ENCODE measurements around the gene B3GALT4.
"Not testable (repeated sequence)": the region's sequence is repeated elsewhere in the genome, so short reads cannot be mapped to it uniquely, and the experiment has no call there.

The B3GALT4 gene

DNA sequence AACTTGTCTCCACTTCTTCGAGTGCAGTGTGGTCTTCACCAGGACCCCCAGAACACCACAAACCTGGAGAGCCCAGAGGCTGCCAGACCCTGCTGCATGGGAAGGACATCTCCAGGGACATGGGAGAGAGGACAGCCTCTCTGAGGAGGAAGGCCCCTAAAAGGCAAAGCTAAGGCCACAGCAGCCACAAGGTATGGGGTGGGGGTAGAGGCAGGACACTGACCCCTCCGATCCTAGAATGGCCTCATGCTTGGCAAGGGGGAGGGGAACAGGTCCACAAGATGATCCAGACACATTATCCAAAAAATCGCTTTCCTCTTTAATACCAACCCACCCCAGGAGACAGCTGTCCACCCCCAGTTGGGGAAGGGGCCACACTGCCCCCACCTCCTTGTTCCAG lies 1.9 kb downstream of the B3GALT4 start:
- no peak overlapping the region for H3K27ac Mint-ChIP-seq
- no peaks in the 10 kb centered on the region for H3K9me3 Mint-ChIP-seq
- H3K4me1 Mint-ChIP-seq = peaks cover 77% of the 10 kb centered on the region
- H3K27me3 Mint-ChIP-seq = no peaks in the 10 kb centered on the region
- H3K4me3 Mint-ChIP-seq = no peak overlapping the region
- DNase-seq (no peak), ATAC-seq (no peak)

GRCh38 chr6:33279257-33279695 lies 2.4 kb downstream of the B3GALT4 start:
- Mint-ChIP-seq H3K4me1 (peaks cover 72% of the 10 kb centered on the region), H3K27me3 (no peaks in the 10 kb centered on the region), H3K9me3 (no peaks in the 10 kb centered on the region), H3K4me3 (no peak overlapping the region), H3K27ac (no peak overlapping the region)
- ATAC-seq (no peak), DNase-seq (no peak)

GRCh38 chr6:33279971-33280511 lies 3.1 kb downstream of the B3GALT4 start:
- ATAC-seq (no peak), DNase-seq (no peak)
- H3K27ac Mint-ChIP-seq = peak overlapping the region in 1 of 2 donors; percentile 9
- H3K4me1 Mint-ChIP-seq = peaks cover 64% of the 10 kb centered on the region
- H3K4me3 Mint-ChIP-seq = no peak overlapping the region
- H3K9me3 Mint-ChIP-seq = no peaks in the 10 kb centered on the region
- H3K27me3 Mint-ChIP-seq = no peaks in the 10 kb centered on the region

DNA sequence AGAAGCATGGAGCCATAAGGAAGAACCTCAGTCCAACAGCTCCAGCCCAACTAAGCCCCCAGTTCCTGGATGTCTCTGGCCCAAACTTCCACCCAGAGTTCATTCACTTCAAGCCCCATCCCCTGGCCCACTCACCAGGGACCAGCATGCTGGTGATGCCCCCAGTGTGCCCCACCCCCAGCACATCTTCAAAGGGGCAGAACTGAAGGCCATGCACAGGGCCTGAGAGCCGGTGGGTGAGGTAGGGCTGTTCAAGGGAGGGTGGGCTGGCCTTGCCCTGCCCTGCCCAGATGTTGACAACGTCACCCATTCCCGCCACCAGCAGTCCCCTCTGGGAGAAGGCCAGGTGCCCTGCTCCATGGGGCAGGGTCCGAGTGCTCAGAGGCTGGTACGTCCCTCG lies 3.6 kb downstream of the B3GALT4 start:
- no peaks in the 10 kb centered on the region for H3K9me3 Mint-ChIP-seq
- DNase-seq = no peak
- no peak for ATAC-seq
- H3K27me3 Mint-ChIP-seq = no peaks in the 10 kb centered on the region
- H3K27ac Mint-ChIP-seq = peak overlapping the region in 1 of 2 donors; percentile 51
- peaks cover 59% of the 10 kb centered on the region for H3K4me1 Mint-ChIP-seq
- no peak overlapping the region for H3K4me3 Mint-ChIP-seq

DNA sequence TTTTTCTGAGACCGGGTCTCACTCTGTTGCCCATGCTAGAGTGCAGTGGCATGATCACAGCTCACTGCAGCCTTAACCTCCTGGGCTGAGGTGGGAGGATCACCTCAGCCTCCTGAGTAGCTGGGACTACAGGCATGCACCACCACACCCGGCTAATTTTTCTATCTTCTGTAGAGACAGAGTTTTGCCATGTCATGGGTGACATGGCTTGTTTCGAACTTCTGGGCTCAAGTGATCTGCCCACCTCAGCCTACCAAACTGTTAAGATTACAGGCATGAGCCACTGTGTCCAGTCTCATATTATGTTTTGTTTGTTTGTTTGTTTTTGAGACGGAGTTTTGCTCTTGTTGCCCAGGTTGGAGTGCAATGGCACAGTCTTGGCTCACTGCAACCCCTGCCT lies 8.3 kb downstream of the B3GALT4 start:
- not testable (repeated sequence) for H3K9me3 Mint-ChIP-seq, H3K27me3 Mint-ChIP-seq, DNase-seq, H3K4me3 Mint-ChIP-seq, H3K27ac Mint-ChIP-seq, ATAC-seq
- peaks cover 51% of the 10 kb centered on the region for H3K4me1 Mint-ChIP-seq

DNA sequence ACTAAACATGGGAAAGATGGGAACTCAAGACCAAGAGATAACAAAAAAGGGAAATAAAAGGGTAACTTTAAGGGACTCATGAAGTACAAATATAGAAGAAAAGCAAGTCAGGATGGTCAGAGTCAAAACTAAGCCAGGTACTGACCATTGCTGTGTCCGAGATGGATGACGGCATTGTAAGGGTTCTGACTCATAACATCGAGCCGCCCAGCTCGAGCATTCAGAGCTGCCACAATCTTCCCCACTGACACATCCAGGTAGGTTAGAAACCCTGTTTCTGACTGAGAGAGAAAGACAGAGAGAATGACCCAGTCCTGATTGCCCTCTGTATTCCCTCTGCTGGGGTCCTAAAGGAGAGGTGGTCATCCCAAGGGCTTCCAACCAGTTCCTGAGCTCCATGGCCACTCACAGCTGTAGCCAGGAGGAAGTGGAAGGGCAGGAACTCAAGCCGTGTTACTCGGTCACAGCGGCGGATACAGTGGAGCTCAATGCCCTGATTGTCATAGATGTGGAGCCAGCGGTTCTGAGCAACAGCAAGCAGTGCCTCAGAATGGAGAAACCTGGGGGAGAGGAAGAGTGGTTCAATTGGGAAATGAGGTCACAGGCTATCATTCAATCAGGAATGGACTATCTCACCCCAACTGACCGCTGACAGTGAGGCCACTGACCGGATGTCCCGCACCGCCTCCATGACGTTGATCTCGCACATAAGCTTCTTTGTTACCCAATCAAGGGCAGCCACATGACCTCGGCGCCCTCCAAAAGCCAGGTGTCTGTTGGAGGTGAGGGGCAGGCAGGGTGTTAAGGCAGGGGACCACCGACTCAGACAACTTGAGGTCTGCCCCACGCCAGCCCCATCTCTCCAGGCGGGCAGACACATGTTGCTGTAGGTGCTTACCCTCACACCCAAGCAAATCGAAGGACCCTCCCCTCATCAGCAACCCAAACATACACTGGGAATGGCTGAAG lies 10.3 kb downstream of the B3GALT4 start:
- Mint-ChIP-seq H3K27ac (peak overlapping the region in 1 of 2 donors; percentile 29), H3K27me3 (no peaks in the 10 kb centered on the region), H3K4me1 (peaks cover 56% of the 10 kb centered on the region), H3K9me3 (no peaks in the 10 kb centered on the region), H3K4me3 (peak overlapping the region; percentile 100)
- ATAC-seq (no peak), DNase-seq (no peak)

DNA sequence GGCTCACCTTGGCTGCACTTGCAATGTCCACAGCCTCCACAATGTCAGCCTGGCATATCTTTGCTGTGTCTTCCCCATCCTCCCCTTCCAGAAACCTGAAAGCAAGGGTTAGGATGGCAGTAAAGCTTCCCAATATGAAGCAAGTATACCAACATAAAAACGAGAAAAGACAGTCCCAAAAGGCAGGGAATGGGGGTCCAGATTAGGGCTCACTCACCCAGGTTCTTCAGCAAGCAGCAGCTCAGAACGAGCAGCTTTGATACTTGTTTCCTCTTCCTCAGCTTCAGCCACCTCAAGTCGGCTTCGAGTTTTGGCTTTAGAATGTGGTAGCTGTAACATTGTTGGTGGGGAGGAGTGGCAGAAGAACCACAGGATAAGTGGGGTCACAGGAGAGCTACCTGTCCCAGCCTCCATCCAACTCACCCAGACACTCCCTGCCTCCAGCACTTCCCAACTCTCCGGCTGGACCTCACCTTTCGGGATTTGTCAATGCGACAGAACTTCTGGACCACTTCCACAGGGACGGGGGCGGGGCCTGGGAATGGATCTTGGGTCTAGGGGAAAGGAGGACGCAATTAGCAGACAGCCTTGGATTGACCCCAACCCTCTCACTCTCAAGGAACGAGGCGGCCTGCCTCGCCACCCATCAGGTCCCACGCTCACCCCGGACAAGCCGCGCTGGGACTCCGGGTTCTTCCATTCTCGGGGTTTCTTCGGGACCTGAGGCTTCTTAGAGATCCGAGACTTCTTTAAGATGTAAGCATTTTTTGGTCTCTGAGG lies 11.4 kb downstream of the B3GALT4 start:
- H3K9me3 Mint-ChIP-seq = no peaks in the 10 kb centered on the region
- DNase-seq = no peak
- H3K27ac Mint-ChIP-seq = peak overlapping the region; percentile 94 to 99
- H3K4me1 Mint-ChIP-seq = peaks cover 51% of the 10 kb centered on the region
- ATAC-seq = peak; percentile 0
- H3K4me3 Mint-ChIP-seq = peak overlapping the region; percentile 100
- H3K27me3 Mint-ChIP-seq = no peaks in the 10 kb centered on the region

DNA sequence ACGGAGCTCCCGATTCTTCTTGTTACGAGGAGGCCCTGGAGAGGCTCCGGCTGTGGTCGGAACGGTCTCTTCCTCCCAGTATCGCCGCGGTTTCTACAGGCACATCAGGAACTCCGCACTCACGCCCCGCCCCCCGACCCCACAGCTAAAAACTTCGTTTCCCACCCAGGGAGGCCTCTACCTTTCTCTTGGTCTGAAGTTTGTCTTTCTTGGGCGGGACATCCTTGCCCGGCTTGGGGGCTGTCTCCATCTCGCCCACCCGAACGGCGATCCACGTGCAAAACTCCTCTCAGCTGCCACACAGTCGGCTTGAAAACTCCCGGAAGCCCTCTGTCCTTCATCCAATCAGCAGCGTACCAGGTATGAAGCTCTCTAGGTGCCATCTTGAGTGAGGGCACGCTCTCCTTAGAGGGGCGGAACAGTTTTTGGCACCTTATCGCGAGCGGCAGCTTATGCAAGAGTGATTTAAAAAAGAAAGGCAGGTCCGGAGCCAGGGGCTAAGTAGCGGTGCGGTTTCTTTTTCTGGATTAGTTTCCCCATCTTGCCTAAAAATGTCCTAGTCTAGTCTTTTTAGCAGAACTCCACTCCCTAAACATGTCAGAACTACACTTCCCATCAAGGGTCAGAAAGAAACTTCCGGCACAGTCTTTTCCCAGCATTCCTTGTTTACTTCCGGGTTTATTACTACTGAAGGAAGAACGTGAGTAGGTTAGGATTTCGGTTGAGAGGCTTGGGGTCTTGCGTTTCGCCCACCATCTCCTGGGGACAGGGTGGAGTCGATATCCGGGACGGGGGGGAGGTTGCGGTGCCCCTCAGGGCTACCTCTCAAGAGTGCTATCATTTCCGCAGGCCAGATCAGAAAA lies 12.2 kb downstream of the B3GALT4 start, which contains the start of the genes PFDN6 and WDR46:
Gene PFDN6, plus strand, starts transcription at position 681 of the 863 bp plus-strand sequence. CDS start 256 bp downstream, outside the sequence.
Gene WDR46, minus strand, starts transcription at position 319 of the 863 bp plus-strand sequence. Its CDS starts 69 bp downstream, at position 250.
- H3K27me3 Mint-ChIP-seq = no peaks in the 10 kb centered on the region

GRCh38 chr6:33289784-33290315 lies 12.9 kb downstream of the B3GALT4 start:
- Mint-ChIP-seq H3K27ac (peak overlapping the region; percentile 94 to 99), H3K27me3 (no peaks in the 10 kb centered on the region), H3K9me3 (no peaks in the 10 kb centered on the region), H3K4me3 (peak overlapping the region; percentile 100), H3K4me1 (peaks cover 51% of the 10 kb centered on the region)
- DNase-seq (no peak), ATAC-seq (peak; percentile 21)

More for the DNA sequence above, 12.2 kb downstream of the B3GALT4 start, which contains the start of the genes PFDN6 and WDR46:
- H3K4me3 Mint-ChIP-seq = peak within 1 kb of the TSS; percentile 100
- peaks cover 51% of the 10 kb centered on the region for H3K4me1 Mint-ChIP-seq
- H3K27ac Mint-ChIP-seq = peak within 1 kb of the TSS; percentile 94 to 99
- DNase-seq = peak; percentile 77 to 86
- ATAC-seq = peak; percentile 97
- no peaks in the 10 kb centered on the region for H3K9me3 Mint-ChIP-seq

- Mint-ChIP-seq H3K4me3 (peak overlapping the region; percentile 100), H3K27me3 (no peaks in the 10 kb centered on the region), H3K9me3 (no peaks in the 10 kb centered on the region), H3K27ac (peak overlapping the region; percentile 94 to 99), H3K4me1 (peaks cover 52% of the 10 kb centered on the region)
- ATAC-seq (no peak), DNase-seq (no peak)
Observed at GRCh38 chr6:33290459-33290858, 13.5 kb downstream of the B3GALT4 start.

GRCh38 chr6:33292996-33293682 lies 16.2 kb downstream of the B3GALT4 start:
- Mint-ChIP-seq H3K27me3 (no peaks in the 10 kb centered on the region), H3K4me3 (no peak overlapping the region), H3K9me3 (no peaks in the 10 kb centered on the region), H3K4me1 (peaks cover 58% of the 10 kb centered on the region), H3K27ac (peak overlapping the region in 1 of 2 donors; percentile 43)
- DNase-seq (no peak), ATAC-seq (no peak)

GRCh38 chr6:33294086-33294823 lies 17.3 kb downstream of the B3GALT4 start:
- H3K4me1 Mint-ChIP-seq = peaks cover 51% of the 10 kb centered on the region

GRCh38 chr6:33295621-33296369 lies 18.9 kb downstream of the B3GALT4 start:
- ATAC-seq (no peak), DNase-seq (no peak)
- Mint-ChIP-seq H3K27me3 (no peaks in the 10 kb centered on the region), H3K4me3 (no peak overlapping the region), H3K9me3 (no peaks in the 10 kb centered on the region), H3K27ac (peak overlapping the region; percentile 55 to 56), H3K4me1 (peaks cover 53% of the 10 kb centered on the region)

More at GRCh38 chr6:33294086-33294823, 17.3 kb downstream of the B3GALT4 start:
- no peak overlapping the region for H3K27ac Mint-ChIP-seq
- H3K9me3 Mint-ChIP-seq = no peaks in the 10 kb centered on the region
- DNase-seq (no peak), ATAC-seq (no peak)
- no peak overlapping the region for H3K4me3 Mint-ChIP-seq
- no peaks in the 10 kb centered on the region for H3K27me3 Mint-ChIP-seq
